ENCODE data around the gene DCAF7.

GRCh38 chr17:63549946-63550816, at the start of gene DCAF7:
- TF ChIP-seq CTCF (conservative IDR thresholded peaks at IDR 0.05) (no peak), ZFX (IDR thresholded peaks at IDR 0.05) (peak; percentile 81; the same call in 1 of the 2 replicates)
